BLaER1 treated with 17β-estradiol and CSF1 and Interleukin-3, amounts not matched to agents 10 nM and 100 nM (cell line): ENCODE measurements around the gene MCC.
A peak's percentile ranks its signal among the peaks of the same experiment; 100 is the strongest.

Experiments
- H3K27ac ChIP-seq, 11 experiments: shearing (Covaris generic); formaldehyde crosslinking; 2 replicates each; pipeline ENCODE4 v1.8.1; 2022
- H3K27me3 ChIP-seq, 11 experiments: shearing (Covaris generic); formaldehyde crosslinking; 2 replicates each; pipeline ENCODE4 v1.8.1; 2022
- H3K36me3 ChIP-seq, 11 experiments: shearing (Covaris generic); formaldehyde crosslinking; 2 replicates each; pipeline ENCODE4 v1.8.1; 2022
- H3K4me1 ChIP-seq, 10 experiments: shearing (Covaris generic); formaldehyde crosslinking; 2 replicates each; pipeline ENCODE4 v1.8.1; 2022
- H3K4me2 ChIP-seq, 11 experiments: shearing (Covaris generic); formaldehyde crosslinking; 2 replicates each; pipeline ENCODE4 v1.8.1; 2022
- H3K4me3 ChIP-seq, 10 experiments: shearing (Covaris generic); formaldehyde crosslinking; 2 replicates each; pipeline ENCODE4 v1.8.1; 2022
- H3K9ac ChIP-seq, 11 experiments: shearing (Covaris generic); formaldehyde crosslinking; 2 replicates each; pipeline ENCODE4 v1.8.1; 2022
- H3K9me3 ChIP-seq, 11 experiments: shearing (Covaris generic); formaldehyde crosslinking; replicated peaks in 1 of 11; 2 replicates each; pipeline ENCODE4 v1.8.1; 2022
- H4K20me1 ChIP-seq, 11 experiments: shearing (Covaris generic); formaldehyde crosslinking; 2 replicates each; pipeline ENCODE4 v1.8.1; 2022
- Cebpa-rat ChIP-seq, 11 experiments: shearing (Covaris generic); IDR thresholded peaks; 2 replicates each; pipeline ENCODE4 v1.8.1; 2022

MCC gene

GRCh38 chr5:113058706-113059226 is 429.5 kb downstream of the MCC start:
- no peak for TF ChIP-seq Cebpa-rat (IDR thresholded peaks at IDR 0.05)
- Histone ChIP-seq H3K4me3 (no peak overlapping the region), H3K36me3 (no peaks in the 10 kb centered on the region), H3K27ac (peak overlapping the region in 2 of 11 experiments; percentile 47 to 60; a peak in 4 of 22 replicates), H3K4me2 (peak overlapping the region; percentile 64 to 89 (median 77)), H3K27me3 (peaks cover 0 to 14% (median 0%) of the 10 kb centered on the region in 11 experiments; a peak in 3 of 22 replicates), H4K20me1 (no peaks in the 10 kb centered on the region), H3K4me1 (peaks cover 63 to 95% (median 68%) of the 10 kb centered on the region in 10 experiments), H3K9ac (peak overlapping the region in 4 of 11 experiments; percentile 1 to 23 (median 8); a peak in 4 of 22 replicates), H3K9me3 (no peaks in the 10 kb centered on the region)

- Histone ChIP-seq H3K27ac (no peak overlapping the region; a peak in 1 of 22 replicates), H4K20me1 (no peaks in the 10 kb centered on the region), H3K9me3 (no peaks in the 10 kb centered on the region), H3K4me3 (no peak overlapping the region), H3K9ac (0 out of 22 replicates have a peak overlapping the region, but pooled peaks of 2 of the 11 experiments have one; percentile 6 to 9), H3K4me1 (peaks cover 59 to 95% (median 64%) of the 10 kb centered on the region in 10 experiments), H3K4me2 (peak overlapping the region; percentile 64 to 89 (median 77)), H3K27me3 (peaks cover 0 to 14% (median 0%) of the 10 kb centered on the region in 11 experiments; a peak in 3 of 22 replicates), H3K36me3 (no peaks in the 10 kb centered on the region)
- TF ChIP-seq Cebpa-rat (IDR thresholded peaks at IDR 0.05), result no peak
Measured at GRCh38 chr5:113058269-113058668, 430.0 kb downstream of the MCC start.

- peak overlapping the region in 9 of 11 experiments; percentile 10 to 76 (median 61); a peak in 16 of 22 replicates for H3K4me2 ChIP-seq
- no peaks in the 10 kb centered on the region for H4K20me1 ChIP-seq
- no peaks in the 10 kb centered on the region for H3K36me3 ChIP-seq
- H3K4me1 ChIP-seq, result peaks cover 54 to 95% (median 57%) of the 10 kb centered on the region in 10 experiments
- peaks cover 0 to 14% (median 0%) of the 10 kb centered on the region in 11 experiments; a peak in 3 of 22 replicates for H3K27me3 ChIP-seq
- no peaks in the 10 kb centered on the region for H3K9me3 ChIP-seq
- no peak for TF ChIP-seq Cebpa-rat (IDR thresholded peaks at IDR 0.05)
- no peak overlapping the region for H3K27ac ChIP-seq
- no peak overlapping the region for H3K9ac ChIP-seq
- H3K4me3 ChIP-seq, result no peak overlapping the region
Measured at GRCh38 chr5:113057557-113057984, 430.7 kb downstream of the MCC start.

- Histone ChIP-seq H4K20me1 (no peaks in the 10 kb centered on the region), H3K4me2 (peak overlapping the region in 10 of 11 experiments; percentile 7 to 76 (median 47); a peak in 16 of 22 replicates), H3K9me3 (no peaks in the 10 kb centered on the region), H3K4me1 (peaks cover 48 to 95% (median 52%) of the 10 kb centered on the region in 10 experiments), H3K27ac (no peak overlapping the region), H3K4me3 (no peak overlapping the region), H3K27me3 (peaks cover 0 to 14% (median 0%) of the 10 kb centered on the region in 11 experiments; a peak in 3 of 22 replicates), H3K36me3 (no peaks in the 10 kb centered on the region), H3K9ac (no peak overlapping the region)
- no peak for TF ChIP-seq Cebpa-rat (IDR thresholded peaks at IDR 0.05)
Measured at GRCh38 chr5:113056988-113057387, 431.3 kb downstream of the MCC start.

GRCh38 chr5:113054899-113055298 is 433.4 kb downstream of the MCC start:
- peaks cover 0 to 7% (median 0%) of the 10 kb centered on the region in 11 experiments; a peak in 3 of 22 replicates for H3K27me3 ChIP-seq
- peak overlapping the region in 3 of 11 experiments; percentile 9 to 40 (median 25); a peak in 3 of 22 replicates for H3K4me2 ChIP-seq
- no peak overlapping the region for H3K27ac ChIP-seq
- H3K36me3 ChIP-seq, result no peaks in the 10 kb centered on the region
- no peaks in the 10 kb centered on the region for H4K20me1 ChIP-seq
- H3K4me1 ChIP-seq, result peaks cover 30 to 96% (median 47%) of the 10 kb centered on the region in 10 experiments
- no peak for TF ChIP-seq Cebpa-rat (IDR thresholded peaks at IDR 0.05)
- no peak overlapping the region for H3K4me3 ChIP-seq
- H3K9me3 ChIP-seq, result no peaks in the 10 kb centered on the region
- no peak overlapping the region for H3K9ac ChIP-seq

GRCh38 chr5:113053511-113053995 is 434.7 kb downstream of the MCC start:
- Histone ChIP-seq H3K27me3 (no peaks in the 10 kb centered on the region), H4K20me1 (no peaks in the 10 kb centered on the region), H3K4me3 (no peak overlapping the region), H3K4me1 (peaks cover 20 to 96% (median 45%) of the 10 kb centered on the region in 10 experiments), H3K9ac (no peak overlapping the region), H3K4me2 (peak overlapping the region in 3 of 11 experiments; percentile 12 to 82 (median 81); a peak in 4 of 22 replicates), H3K9me3 (no peaks in the 10 kb centered on the region), H3K36me3 (no peaks in the 10 kb centered on the region), H3K27ac (no peak overlapping the region)
- TF ChIP-seq Cebpa-rat (IDR thresholded peaks at IDR 0.05), result 0 out of 22 replicates have a peak, but pooled peaks of 1 of the 11 experiments have one; percentile 25

GRCh38 chr5:113052041-113052795 is 436.0 kb downstream of the MCC start:
- no peak for TF ChIP-seq Cebpa-rat (IDR thresholded peaks at IDR 0.05)
- H3K36me3 ChIP-seq, result no peaks in the 10 kb centered on the region

GRCh38 chr5:113050721-113051382 is 437.4 kb downstream of the MCC start:
- no peaks in the 10 kb centered on the region for H3K36me3 ChIP-seq
- no peaks in the 10 kb centered on the region for H3K9me3 ChIP-seq
- peak overlapping the region in 5 of 11 experiments; percentile 1 to 65 (median 55); a peak in 7 of 22 replicates for H3K9ac ChIP-seq
- H4K20me1 ChIP-seq, result no peaks in the 10 kb centered on the region
- no peaks in the 10 kb centered on the region for H3K27me3 ChIP-seq
- H3K4me2 ChIP-seq, result peak overlapping the region in 6 of 11 experiments; percentile 39 to 89 (median 82); a peak in 11 of 22 replicates
- H3K27ac ChIP-seq, result peak overlapping the region in 8 of 11 experiments; percentile 13 to 81 (median 56); a peak in 12 of 22 replicates
- no peak overlapping the region for H3K4me3 ChIP-seq
- no peak for TF ChIP-seq Cebpa-rat (IDR thresholded peaks at IDR 0.05)
- H3K4me1 ChIP-seq, result peaks cover 24 to 97% (median 49%) of the 10 kb centered on the region in 10 experiments

More at GRCh38 chr5:113052041-113052795, 436.0 kb downstream of the MCC start:
- no peaks in the 10 kb centered on the region for H3K9me3 ChIP-seq
- no peaks in the 10 kb centered on the region for H3K27me3 ChIP-seq
- H3K4me1 ChIP-seq, result peaks cover 20 to 97% (median 46%) of the 10 kb centered on the region in 10 experiments
- no peak overlapping the region for H3K9ac ChIP-seq
- no peaks in the 10 kb centered on the region for H4K20me1 ChIP-seq
- H3K4me3 ChIP-seq, result no peak overlapping the region
- peak overlapping the region in 3 of 11 experiments; percentile 69 to 81 (median 80); a peak in 6 of 22 replicates for H3K27ac ChIP-seq
- H3K4me2 ChIP-seq, result peak overlapping the region in 4 of 11 experiments; percentile 74 to 85 (median 82); a peak in 8 of 22 replicates
